ENCODE results near the gene EBLN1. TPM values are rescaled to one million over a fixed set of nuclear protein-coding genes. Genes with fewer than 3 reads are reported as not detected.

The EBLN1 gene
- total and polyA plus RNA-seq, 2 experiments from 2014 or later: not detected

GRCh38 chr10:22185586-22185985, 32.2 kb downstream of the EBLN1 start:
- Histone ChIP-seq H3K27me3 (peaks cover 5% of the 10 kb centered on the region), H3K4me2 (no peak overlapping the region), H3K27ac (no peak overlapping the region), H3K9me2 (replicated peaks; ENCODE audit: insufficient read depth) (no peaks in the 10 kb centered on the region), H3K4me3 (no peak overlapping the region), H3K79me2 (no peaks in the 10 kb centered on the region), H3K36me3 (replicated peaks; ENCODE audit: insufficient read depth, low read depth) (no peaks in the 10 kb centered on the region), H4K20me1 (ENCODE audit: insufficient read depth, poor library complexity, severe bottlenecking) (no peaks in the 10 kb centered on the region), H3K9me3 (ENCODE audit: low read depth) (no peaks in the 10 kb centered on the region), H2AFZ (no peak overlapping the region), H3K4me1 (ENCODE audit: insufficient read depth) (peaks cover 4% of the 10 kb centered on the region)
- no peak for DNase-seq (ENCODE audit: low spot score)
- WGBS (ENCODE audit: low lambda C conversion rate, missing lambda C conversion rate): 93% methylated on average over 4 of the region's 4 CpGs
- TF ChIP-seq EZH2phosphoT487 (IDR thresholded peaks at IDR 0.05; ENCODE audit: low read depth, severe bottlenecking, unreplicated experiment) (no peak), CTCF (IDR thresholded peaks at IDR 0.05; ENCODE audit: poor library complexity) (no peak), EZH2 (IDR thresholded peaks at IDR 0.05; ENCODE audit: borderline replicate concordance) (no peak)

GRCh38 chr10:22183771-22184461, 33.9 kb downstream of the EBLN1 start:
- Histone ChIP-seq H3K27me3 (peaks cover 5% of the 10 kb centered on the region), H3K9me2 (replicated peaks; ENCODE audit: insufficient read depth) (no peaks in the 10 kb centered on the region), H3K4me1 (ENCODE audit: insufficient read depth) (peaks cover 4% of the 10 kb centered on the region), H3K4me2 (no peak overlapping the region), H3K79me2 (no peaks in the 10 kb centered on the region), H3K36me3 (replicated peaks; ENCODE audit: insufficient read depth, low read depth) (no peaks in the 10 kb centered on the region), H3K9me3 (ENCODE audit: low read depth) (no peaks in the 10 kb centered on the region), H3K4me3 (no peak overlapping the region), H2AFZ (no peak overlapping the region), H3K27ac (no peak overlapping the region), H4K20me1 (ENCODE audit: insufficient read depth, poor library complexity, severe bottlenecking) (no peaks in the 10 kb centered on the region)
- DNase-seq (ENCODE audit: low spot score): peak; percentile 10
- no peak for TF ChIP-seq EZH2phosphoT487 (IDR thresholded peaks at IDR 0.05; ENCODE audit: low read depth, severe bottlenecking, unreplicated experiment)
- TF ChIP-seq EZH2 (IDR thresholded peaks at IDR 0.05; ENCODE audit: borderline replicate concordance): no peak
- TF ChIP-seq CTCF (IDR thresholded peaks at IDR 0.05; ENCODE audit: poor library complexity): no peak
- 86% methylated on average over 5 of the region's 5 CpGs for WGBS (ENCODE audit: low lambda C conversion rate, missing lambda C conversion rate)

DNA sequence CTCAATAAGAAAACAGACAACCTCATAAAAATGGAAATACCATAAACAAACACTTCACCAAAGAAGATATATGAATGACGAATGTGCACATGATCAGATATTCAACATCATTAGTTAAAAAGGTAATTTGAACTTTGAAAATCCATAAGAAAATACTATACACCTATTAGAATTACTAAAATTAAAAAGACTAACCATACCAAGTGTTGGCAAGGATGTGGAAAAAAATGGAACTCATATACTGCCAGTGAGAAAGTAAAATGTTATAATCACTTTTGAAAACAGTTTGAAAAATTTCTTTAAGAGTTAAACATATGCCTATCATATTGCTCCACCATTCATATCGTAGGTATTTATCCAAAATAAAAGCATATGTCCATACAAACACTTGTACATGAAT, 37.1 kb downstream of the EBLN1 start:
- WGBS (ENCODE audit: low lambda C conversion rate, missing lambda C conversion rate): 87% methylated on average over 2 of the region's 2 CpGs
- H3K27me3 ChIP-seq: no peaks in the 10 kb centered on the region
- H3K9me3 ChIP-seq (ENCODE audit: low read depth): no peaks in the 10 kb centered on the region
- no peak for DNase-seq (ENCODE audit: low spot score)
- H3K4me1 ChIP-seq (ENCODE audit: insufficient read depth): peaks cover 4% of the 10 kb centered on the region
- no peak overlapping the region for H3K4me3 ChIP-seq
- no peaks in the 10 kb centered on the region for H4K20me1 ChIP-seq (ENCODE audit: insufficient read depth, poor library complexity, severe bottlenecking)
- H3K4me2 ChIP-seq: no peak overlapping the region
- no peaks in the 10 kb centered on the region for H3K79me2 ChIP-seq
- H3K36me3 ChIP-seq (replicated peaks; ENCODE audit: insufficient read depth, low read depth): no peaks in the 10 kb centered on the region
- no peak for TF ChIP-seq EZH2 (IDR thresholded peaks at IDR 0.05; ENCODE audit: borderline replicate concordance)
- TF ChIP-seq CTCF (IDR thresholded peaks at IDR 0.05; ENCODE audit: poor library complexity): no peak
- no peak for TF ChIP-seq EZH2phosphoT487 (IDR thresholded peaks at IDR 0.05; ENCODE audit: low read depth, severe bottlenecking, unreplicated experiment)
- no peak overlapping the region for H2AFZ ChIP-seq
- no peak overlapping the region for H3K27ac ChIP-seq
- H3K9me2 ChIP-seq (replicated peaks; ENCODE audit: insufficient read depth): no peaks in the 10 kb centered on the region
